ENCODE results near the gene LSM14A.
"Not testable (repeated sequence)": the region's sequence is repeated elsewhere in the genome, so short reads cannot be mapped to it uniquely, and the experiment has no call there.

LSM14A gene

GRCh38 chr19:34171877-34172660 lies at the start of gene LSM14A:
TSS of gene LSM14A (plus strand) at chr19:34172504. CDS start at chr19:34172643, 139 bp downstream.
- peak; percentile 44 for DNase-seq (ENCODE audit: low read depth, low spot score)
- peak within 1 kb of the TSS; percentile 96 for H3K27ac ChIP-seq

GRCh38 chr19:34124828-34125227 lies 47.5 kb upstream of the LSM14A start:
- no peak for DNase-seq (ENCODE audit: low read depth, low spot score)
- H3K27ac ChIP-seq = no peak overlapping the region

- DNase-seq (ENCODE audit: low read depth, low spot score) = no peak
Observed at GRCh38 chr19:34126966-34127365, 45.3 kb upstream of the LSM14A start.

GRCh38 chr19:34127684-34128189 lies 44.6 kb upstream of the LSM14A start:
- DNase-seq (ENCODE audit: low read depth, low spot score) = no peak
- no peak overlapping the region for H3K27ac ChIP-seq

More at GRCh38 chr19:34126966-34127365, 45.3 kb upstream of the LSM14A start:
- H3K27ac ChIP-seq = no peak overlapping the region

GRCh38 chr19:34128558-34129250 lies 43.6 kb upstream of the LSM14A start:
- DNase-seq (ENCODE audit: low read depth, low spot score) = no peak
- no peak overlapping the region for H3K27ac ChIP-seq

GRCh38 chr19:34131100-34131499 lies 41.2 kb upstream of the LSM14A start:
- no peak for DNase-seq (ENCODE audit: low read depth, low spot score)
- no peak overlapping the region for H3K27ac ChIP-seq

GRCh38 chr19:34132145-34132544 lies 40.2 kb upstream of the LSM14A start:
- DNase-seq (ENCODE audit: low read depth, low spot score); H3K27ac ChIP-seq: not testable (repeated sequence)

GRCh38 chr19:34132706-34133105 lies 39.6 kb upstream of the LSM14A start:
- DNase-seq (ENCODE audit: low read depth, low spot score); H3K27ac ChIP-seq: not testable (repeated sequence)

- DNase-seq (ENCODE audit: low read depth, low spot score) = peak; percentile 18
- peak overlapping the region; percentile 68 for H3K27ac ChIP-seq
Observed at GRCh38 chr19:34134190-34135053, 37.9 kb upstream of the LSM14A start.

- peak overlapping the region; percentile 68 for H3K27ac ChIP-seq
- DNase-seq (ENCODE audit: low read depth, low spot score) = no peak
Observed at GRCh38 chr19:34135054-34135800, 37.1 kb upstream of the LSM14A start.

- H3K27ac ChIP-seq = no peak overlapping the region
- no peak for DNase-seq (ENCODE audit: low read depth, low spot score)
Observed at GRCh38 chr19:34135821-34136611, 36.3 kb upstream of the LSM14A start.

GRCh38 chr19:34141025-34141424 lies 31.3 kb upstream of the LSM14A start:
- DNase-seq (ENCODE audit: low read depth, low spot score) = no peak
- no peak overlapping the region for H3K27ac ChIP-seq

GRCh38 chr19:34142440-34142839 lies 29.9 kb upstream of the LSM14A start:
- no peak overlapping the region for H3K27ac ChIP-seq
- no peak for DNase-seq (ENCODE audit: low read depth, low spot score)

GRCh38 chr19:34145741-34146202 lies 26.5 kb upstream of the LSM14A start:
- no peak for DNase-seq (ENCODE audit: low read depth, low spot score)
- no peak overlapping the region for H3K27ac ChIP-seq

GRCh38 chr19:34148658-34149185 lies 23.6 kb upstream of the LSM14A start:
- no peak overlapping the region for H3K27ac ChIP-seq
- DNase-seq (ENCODE audit: low read depth, low spot score) = no peak

- no peak for DNase-seq (ENCODE audit: low read depth, low spot score)
- no peak overlapping the region for H3K27ac ChIP-seq
Observed at GRCh38 chr19:34149873-34150272, 22.4 kb upstream of the LSM14A start.

GRCh38 chr19:34150558-34150957 lies 21.7 kb upstream of the LSM14A start:
- no peak overlapping the region for H3K27ac ChIP-seq
- DNase-seq (ENCODE audit: low read depth, low spot score) = no peak

- H3K27ac ChIP-seq = no peak overlapping the region
- no peak for DNase-seq (ENCODE audit: low read depth, low spot score)
Observed at GRCh38 chr19:34151439-34151838, 20.9 kb upstream of the LSM14A start.

- no peak for DNase-seq (ENCODE audit: low read depth, low spot score)
Observed at GRCh38 chr19:34154401-34154800, 17.9 kb upstream of the LSM14A start.

More at GRCh38 chr19:34154401-34154800, 17.9 kb upstream of the LSM14A start:
- H3K27ac ChIP-seq = no peak overlapping the region

Data from epithelial cell of prostate (primary cell).